Body of pancreas (tissue), 4 donors: Measurements from ENCODE around the gene PARP2.

ENCODE experiments used
- POLR2A ChIP-seq, 3 donors: fragments of 450-650 bp; IDR thresholded peaks; one replicate each; pipeline ENCODE4 v1.6.1; 2016; ENCODE audit warnings: antibody characterized with exemption in 3 of 3, mild to moderate bottlenecking in 2 of 3
- TF ChIP-seq, protein P1 (sequence below), 7 experiments: fragments of 450-650 bp in 4 of 7; fragments of 200-600 bp in 3 of 7; sonication (generic) in 3 of 7; IDR thresholded peaks; one replicate each; pipeline ENCODE4 v1.5.1; 2016 to 2019; ENCODE audit warnings: antibody characterized with exemption in 7 of 7

GRCh38 chr14:20343092-20343861 is at the start of gene PARP2:
- TF ChIP-seq, protein P1, sequence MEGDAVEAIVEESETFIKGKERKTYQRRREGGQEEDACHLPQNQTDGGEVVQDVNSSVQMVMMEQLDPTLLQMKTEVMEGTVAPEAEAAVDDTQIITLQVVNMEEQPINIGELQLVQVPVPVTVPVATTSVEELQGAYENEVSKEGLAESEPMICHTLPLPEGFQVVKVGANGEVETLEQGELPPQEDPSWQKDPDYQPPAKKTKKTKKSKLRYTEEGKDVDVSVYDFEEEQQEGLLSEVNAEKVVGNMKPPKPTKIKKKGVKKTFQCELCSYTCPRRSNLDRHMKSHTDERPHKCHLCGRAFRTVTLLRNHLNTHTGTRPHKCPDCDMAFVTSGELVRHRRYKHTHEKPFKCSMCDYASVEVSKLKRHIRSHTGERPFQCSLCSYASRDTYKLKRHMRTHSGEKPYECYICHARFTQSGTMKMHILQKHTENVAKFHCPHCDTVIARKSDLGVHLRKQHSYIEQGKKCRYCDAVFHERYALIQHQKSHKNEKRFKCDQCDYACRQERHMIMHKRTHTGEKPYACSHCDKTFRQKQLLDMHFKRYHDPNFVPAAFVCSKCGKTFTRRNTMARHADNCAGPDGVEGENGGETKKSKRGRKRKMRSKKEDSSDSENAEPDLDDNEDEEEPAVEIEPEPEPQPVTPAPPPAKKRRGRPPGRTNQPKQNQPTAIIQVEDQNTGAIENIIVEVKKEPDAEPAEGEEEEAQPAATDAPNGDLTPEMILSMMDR (IDR thresholded peaks at IDR 0.05): peak in 2 of 7 experiments; percentile 1 to 7
- peak; percentile 98 for TF ChIP-seq POLR2A (IDR thresholded peaks at IDR 0.05)
